PC-3 (cell line): Measurements from ENCODE around the gene PRPH. TPM values are rescaled to one million over a fixed set of nuclear protein-coding genes. Genes with fewer than 3 reads are reported as not detected.
A peak's percentile ranks its signal among the peaks of the same experiment; 100 is the strongest.

Source experiments
- ATAC-seq: fragments of 200-7000 bp; cut with Tn5 transposase; 2 replicates; pipeline ENCODE4 v1.9.1; 2020; ENCODE audit warnings: mild to moderate bottlenecking, moderate library complexity
- BruUV-seq: library from RNA; stranded (reverse); fragments of 400-500 nt; replicated peaks from 2 replicates; lab custom pipeline; 2021; lab: Mats Ljungman, UMichigan
- CTCF ChIA-PET: fragments of 300-600 bp; sonication (Branson Sonifier 250); formaldehyde crosslinking; loops from one replicate; lab custom pipeline; 2022; ENCODE audit warnings: antibody characterized with exemption; lab: Charles Lee
- POLR2A ChIA-PET: fragments of 300-600 bp; sonication (Branson Sonifier 250); formaldehyde crosslinking; loops from one replicate; lab custom pipeline; 2022; ENCODE audit warnings: antibody characterized with exemption; ENCODE audit not compliant: unreplicated experiment; lab: Charles Lee
- DNase-seq: peaks from one replicate; pipeline ENCODE4 v3.0.0-alpha.2; 2015
- H2AFZ ChIP-seq: fragments of 300-600 bp; sonication (generic); 2 replicates; pipeline ENCODE4 v1.6.0; 2016; ENCODE audit warnings: antibody characterized with exemption, low read length
- H3F3A ChIP-seq: fragments of 300-600 bp; sonication (generic); one replicate; pipeline ENCODE4 v1.6.0; 2017; ENCODE audit warnings: antibody characterized with exemption, low read length, control low read depth, mild to moderate bottlenecking; ENCODE audit not compliant: unreplicated experiment
- H3K27ac ChIP-seq: fragments of 300-600 bp; sonication (generic); 2 replicates; pipeline ENCODE4 v1.5.1; 2016; ENCODE audit warnings: mild to moderate bottlenecking, low read length
- H3K27me3 ChIP-seq: fragments of 300-600 bp; sonication (generic); 2 replicates; pipeline ENCODE4 v1.6.1; 2016; ENCODE audit warnings: low read length, mixed read lengths
- H3K36me3 ChIP-seq: fragments of 300-600 bp; sonication (generic); 2 replicates; pipeline ENCODE4 v1.6.1; 2016; ENCODE audit warnings: low read depth, mixed run types, low read length, mixed read lengths
- H3K4me1 ChIP-seq: fragments of 300-600 bp; sonication (generic); 2 replicates; pipeline ENCODE4 v1.5.1; 2016; ENCODE audit warnings: low read length; ENCODE audit not compliant: insufficient read depth
- H3K4me2 ChIP-seq: fragments of 300-600 bp; sonication (generic); 2 replicates; pipeline ENCODE4 v1.6.0; 2016; ENCODE audit warnings: low read length
- H3K4me3 ChIP-seq: fragments of 300-600 bp; sonication (generic); 2 replicates; pipeline ENCODE4 v1.5.1; 2016; ENCODE audit warnings: mild to moderate bottlenecking, low read length, mixed read lengths
- H3K79me2 ChIP-seq: fragments of 300-600 bp; sonication (generic); 2 replicates; pipeline ENCODE4 v1.6.1; 2017; ENCODE audit warnings: low read length, mixed read lengths
- H3K9ac ChIP-seq: fragments of 300-600 bp; sonication (generic); 2 replicates; pipeline ENCODE4 v1.6.0; 2016; ENCODE audit warnings: mild to moderate bottlenecking, low read length
- H3K9me2 ChIP-seq: fragments of 300-600 bp; sonication (generic); replicated peaks from 2 replicates; pipeline ENCODE4 v1.6.1; 2016; ENCODE audit warnings: mixed run types, low read length, mixed read lengths
- H3K9me3 ChIP-seq: fragments of 300-600 bp; sonication (generic); 2 replicates; pipeline ENCODE4 v1.6.1; 2016; ENCODE audit warnings: low read length, mixed read lengths
- H4K20me1 ChIP-seq: fragments of 300-600 bp; sonication (generic); 2 replicates; pipeline ENCODE4 v1.6.1; 2016; ENCODE audit warnings: low read length, mixed read lengths
- EZH2 ChIP-seq: fragments of 300-600 bp; sonication (generic); IDR thresholded peaks from one replicate; pipeline ENCODE4 v1.6.1; 2017; ENCODE audit warnings: antibody characterized with exemption, mild to moderate bottlenecking, low read length; ENCODE audit not compliant: unreplicated experiment
- EZH2phosphoT487 ChIP-seq: fragments of 300-600 bp; sonication (generic); IDR thresholded peaks from 2 replicates; pipeline ENCODE4 v1.6.1; 2018; ENCODE audit warnings: mild to moderate bottlenecking, antibody characterized with exemption, low read length, borderline replicate concordance
- intact Hi-C: fragments of 100-400 bp; cut with micrococcal nuclease; formaldehyde crosslinking; loops from 2 replicates; pipeline ENCODE4 v1.9.0; 2023
- total RNA-seq: library from RNA; depleted of rRNA; stranded (reverse); fragments of >200 nt; gene quantifications from 2 replicates; pipeline ENCODE4 v1.2.3, GENCODE V29; 2014
- TF ChIP-seq, protein P1 (sequence below): fragments of 300-600 bp; sonication (generic); conservative IDR thresholded peaks from 2 replicates; pipeline ENCODE4 v1.5.1; 2017; ENCODE audit warnings: antibody characterized with exemption, low read depth, mild to moderate bottlenecking, low read length

The PRPH gene
- total RNA-seq, 1 experiment from 2014 or later, result 0.15 TPM

DNA sequence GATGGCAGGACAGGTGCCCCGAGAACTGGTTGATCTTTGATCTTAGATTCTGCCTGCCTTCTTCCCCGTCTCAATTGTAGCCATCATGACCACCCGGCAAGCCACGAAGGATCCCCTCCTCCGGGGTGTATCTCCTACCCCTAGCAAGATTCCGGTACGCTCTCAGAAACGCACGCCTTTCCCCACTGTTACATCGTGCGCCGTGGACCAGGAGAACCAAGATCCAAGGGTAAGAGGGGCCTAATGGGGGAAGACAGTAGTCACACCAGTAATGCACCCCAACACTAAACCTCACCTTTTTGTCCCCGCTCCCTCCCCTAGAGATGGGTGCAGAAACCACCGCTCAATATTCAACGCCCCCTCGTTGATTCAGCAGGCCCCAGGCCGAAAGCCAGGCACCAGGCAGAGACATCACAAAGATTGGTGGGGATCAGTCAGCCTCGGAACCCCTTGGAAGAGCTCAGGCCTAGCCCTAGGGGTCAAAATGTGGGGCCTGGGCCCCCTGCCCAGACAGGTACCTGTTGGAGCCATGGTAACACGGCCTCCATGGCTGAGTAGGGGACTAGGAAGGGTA, 28.7 kb downstream of the PRPH start:
- ATAC-seq, result no peak
- H3K4me3 ChIP-seq, result peak overlapping the region; percentile 87
- POLR2A ChIA-PET, result interaction anchor here (0.5 to 1.0 kb wide), 6 partner anchors 8 to 991 kb away, joined by 3 to 8 read pairs (median 4); partner anchors contain the start of gene SPATS2

DNA sequence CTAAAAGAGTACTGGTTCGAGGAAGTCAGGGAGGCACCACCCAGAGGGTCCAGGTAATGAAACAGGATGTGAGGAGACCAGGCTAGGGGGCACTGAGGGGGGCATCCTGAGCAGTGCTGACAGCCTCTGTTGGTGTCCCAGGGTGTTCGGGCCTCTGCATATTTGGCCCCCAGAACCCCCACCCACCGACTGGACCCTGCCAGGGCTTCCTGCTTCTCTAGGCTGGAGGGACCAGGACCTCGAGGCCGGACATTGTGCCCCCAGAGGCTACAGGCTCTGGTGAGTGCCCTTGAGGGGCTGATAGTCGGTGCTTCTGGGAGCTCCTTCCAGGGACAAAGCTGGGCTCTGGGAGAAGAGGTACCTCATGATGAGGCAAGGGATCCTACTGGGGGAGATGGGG, 30.7 kb downstream of the PRPH start:
- peaks cover 24% of the 10 kb centered on the region for H3K36me3 ChIP-seq
- H3K27ac ChIP-seq, result no peak overlapping the region
- ATAC-seq (no peak), DNase-seq (no peak)
- H3F3A ChIP-seq, result no peaks in the 10 kb centered on the region
- ChIA-PET CTCF (no interaction called here), POLR2A (no interaction called here)
- intact Hi-C loops, result no loop called here
- peaks cover 19% of the 10 kb centered on the region for H3K79me2 ChIP-seq
- no peaks in the 10 kb centered on the region for H4K20me1 ChIP-seq
- H2AFZ ChIP-seq, result no peak overlapping the region
- H3K4me2 ChIP-seq, result no peak overlapping the region
- no TSS peak for BruUV-seq
- no peak overlapping the region for H3K4me3 ChIP-seq
- TF ChIP-seq, protein P1, sequence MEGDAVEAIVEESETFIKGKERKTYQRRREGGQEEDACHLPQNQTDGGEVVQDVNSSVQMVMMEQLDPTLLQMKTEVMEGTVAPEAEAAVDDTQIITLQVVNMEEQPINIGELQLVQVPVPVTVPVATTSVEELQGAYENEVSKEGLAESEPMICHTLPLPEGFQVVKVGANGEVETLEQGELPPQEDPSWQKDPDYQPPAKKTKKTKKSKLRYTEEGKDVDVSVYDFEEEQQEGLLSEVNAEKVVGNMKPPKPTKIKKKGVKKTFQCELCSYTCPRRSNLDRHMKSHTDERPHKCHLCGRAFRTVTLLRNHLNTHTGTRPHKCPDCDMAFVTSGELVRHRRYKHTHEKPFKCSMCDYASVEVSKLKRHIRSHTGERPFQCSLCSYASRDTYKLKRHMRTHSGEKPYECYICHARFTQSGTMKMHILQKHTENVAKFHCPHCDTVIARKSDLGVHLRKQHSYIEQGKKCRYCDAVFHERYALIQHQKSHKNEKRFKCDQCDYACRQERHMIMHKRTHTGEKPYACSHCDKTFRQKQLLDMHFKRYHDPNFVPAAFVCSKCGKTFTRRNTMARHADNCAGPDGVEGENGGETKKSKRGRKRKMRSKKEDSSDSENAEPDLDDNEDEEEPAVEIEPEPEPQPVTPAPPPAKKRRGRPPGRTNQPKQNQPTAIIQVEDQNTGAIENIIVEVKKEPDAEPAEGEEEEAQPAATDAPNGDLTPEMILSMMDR, result no peak
- no peak for TF ChIP-seq EZH2
- no peak for TF ChIP-seq EZH2phosphoT487
- no peaks in the 10 kb centered on the region for H3K27me3 ChIP-seq
- no peak overlapping the region for H3K9ac ChIP-seq
- H3K9me2 ChIP-seq, result no peaks in the 10 kb centered on the region
- no peaks in the 10 kb centered on the region for H3K9me3 ChIP-seq
- H3K4me1 ChIP-seq, result peaks cover 12% of the 10 kb centered on the region; the same call in 1 of the 2 replicates

More for the DNA sequence above, 28.7 kb downstream of the PRPH start:
- peaks cover 19% of the 10 kb centered on the region for H3K79me2 ChIP-seq
- peak overlapping the region; percentile 88 for H2AFZ ChIP-seq
- H3K4me1 ChIP-seq, result peaks cover 12% of the 10 kb centered on the region; the same call in 1 of the 2 replicates
- CTCF ChIA-PET, result interaction anchor here (0.6 to 1.7 kb wide), 8 partner anchors 8 to 295 kb away, joined by 3 to 23 read pairs (median 5); partner anchors contain the start of gene DNAJC22
- H3F3A ChIP-seq, result no peaks in the 10 kb centered on the region
- no peaks in the 10 kb centered on the region for H3K27me3 ChIP-seq
- BruUV-seq, result TSS peak; percentile 92
- no peak for DNase-seq
- TF ChIP-seq EZH2, result no peak
- H3K9ac ChIP-seq, result peak overlapping the region; percentile 86
- peaks cover 22% of the 10 kb centered on the region for H3K36me3 ChIP-seq
- intact Hi-C loops, result no loop called here
- no peak overlapping the region for H3K27ac ChIP-seq
- H3K4me2 ChIP-seq, result peak overlapping the region; percentile 100
- no peaks in the 10 kb centered on the region for H3K9me2 ChIP-seq
- no peaks in the 10 kb centered on the region for H4K20me1 ChIP-seq
- no peaks in the 10 kb centered on the region for H3K9me3 ChIP-seq

DNA sequence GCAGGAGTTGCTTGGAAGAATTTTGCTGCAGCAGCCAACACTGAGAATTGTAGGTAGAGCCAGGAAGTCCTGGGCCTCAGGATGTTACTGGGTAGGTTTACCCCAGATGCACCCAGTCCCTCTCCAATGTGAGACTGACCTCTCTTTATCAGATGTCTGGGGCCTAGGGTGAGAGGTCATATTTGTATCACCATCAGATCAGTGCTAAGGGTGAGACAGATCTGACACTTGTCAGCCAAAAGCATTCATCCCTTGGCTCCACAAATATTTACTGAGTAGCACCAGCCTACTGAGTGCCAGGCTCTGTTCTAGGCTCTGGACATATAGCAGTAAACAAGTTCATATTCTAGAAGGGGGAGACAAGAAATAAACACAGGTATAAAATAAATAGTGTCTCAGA, 32.4 kb downstream of the PRPH start:
- Histone ChIP-seq H3K79me2 (peaks cover 19% of the 10 kb centered on the region), H3K4me2 (no peak overlapping the region), H3K9me2 (no peaks in the 10 kb centered on the region), H3F3A (no peaks in the 10 kb centered on the region), H3K27ac (no peak overlapping the region), H3K36me3 (peaks cover 28% of the 10 kb centered on the region), H3K9me3 (no peaks in the 10 kb centered on the region), H3K4me3 (no peak overlapping the region), H3K27me3 (no peaks in the 10 kb centered on the region), H2AFZ (no peak overlapping the region), H4K20me1 (no peaks in the 10 kb centered on the region), H3K9ac (no peak overlapping the region), H3K4me1 (peaks cover 5% of the 10 kb centered on the region; the same call in 1 of the 2 replicates)
- POLR2A ChIA-PET, result no interaction called here
- intact Hi-C loops, result no loop called here
- ATAC-seq (no peak), DNase-seq (no peak)
- BruUV-seq, result no TSS peak
- CTCF ChIA-PET, result no interaction called here
- TF ChIP-seq, protein P1, result no peak
- TF ChIP-seq EZH2 (no peak), EZH2phosphoT487 (no peak)
